ENCODE data around the gene LEMD2. TPM values are rescaled to one million over a fixed set of nuclear protein-coding genes. Genes with fewer than 3 reads are reported as not detected.
"Not testable (repeated sequence)": the region's sequence is repeated elsewhere in the genome, so short reads cannot be mapped to it uniquely, and the experiment has no call there.

Gene LEMD2
- total RNA-seq, 1 experiment from 2014 or later = 91.8 TPM

DNA sequence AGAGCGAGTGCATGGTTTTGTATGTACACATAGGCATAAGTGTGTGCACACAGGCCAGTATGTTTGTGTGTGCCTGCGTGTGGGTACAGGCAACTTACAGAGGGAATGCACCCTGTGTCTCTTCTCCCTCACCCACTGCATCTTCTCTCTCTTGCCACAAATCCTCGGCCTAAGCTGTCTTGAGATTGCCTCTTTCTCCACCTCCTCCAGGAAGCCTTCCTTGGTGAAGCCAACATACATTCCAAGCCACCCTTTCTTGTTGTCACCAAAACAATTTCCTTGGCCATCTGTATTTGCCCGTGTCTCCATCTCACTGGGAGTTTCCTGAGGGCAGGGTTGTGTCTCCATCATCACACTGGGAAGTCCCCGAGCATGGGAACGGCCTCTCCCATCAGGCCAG is 44.7 kb upstream of the LEMD2 start:
- Histone ChIP-seq H2AFZ (ENCODE audit: low read length) (no peak overlapping the region), H2BK12ac (ENCODE audit: insufficient read length, low read depth, low read length) (no peak overlapping the region), H3K23me2 (ENCODE audit: insufficient read length, low read depth, low read length, poor library complexity, severe bottlenecking) (no peaks in the 10 kb centered on the region), H3K23ac (ENCODE audit: insufficient read length, low read depth, low read length) (no peak overlapping the region), H4K20me1 (ENCODE audit: control insufficient read depth, insufficient read depth, insufficient read length) (no peaks in the 10 kb centered on the region), H3K56ac (ENCODE audit: insufficient read length, low read depth, low read length) (no peak overlapping the region), H3K9me3 (ENCODE audit: control insufficient read depth, low read depth, low read length) (no peaks in the 10 kb centered on the region), H2BK120ac (ENCODE audit: low read depth, low read length, poor library complexity, severe bottlenecking) (no peak overlapping the region), H4K91ac (ENCODE audit: insufficient read length, low read depth, low read length) (no peak overlapping the region), H2BK15ac (ENCODE audit: low read depth, low read length) (no peak overlapping the region), H3T11ph (ENCODE audit: low read length) (no peak overlapping the region), H4K5ac (ENCODE audit: insufficient read length, low read depth, low read length) (no peak overlapping the region), H3K18ac (ENCODE audit: insufficient read length, low read depth, low read length) (no peak overlapping the region), H4K8ac (replicated peaks; ENCODE audit: insufficient read length, low read depth, low read length) (no peak overlapping the region), H3K4me1 (ENCODE audit: insufficient read depth, low read length) (0 out of 2 replicates have a peak, but pooled peaks cover 4% of the 10 kb centered on the region), H2BK5ac (ENCODE audit: insufficient read length, low read length) (no peak overlapping the region), H3K27me3 (ENCODE audit: insufficient read depth, low read length) (no peaks in the 10 kb centered on the region), H2BK20ac (ENCODE audit: low read depth, low read length, poor library complexity, severe bottlenecking) (no peak overlapping the region), H3K4ac (ENCODE audit: low read depth, low read length) (no peak overlapping the region), H3K14ac (ENCODE audit: insufficient read depth, low read length) (no peak overlapping the region), H3K27ac (ENCODE audit: insufficient read length, low read depth, low read length) (no peak overlapping the region), H3K79me1 (ENCODE audit: insufficient read depth, low read depth, low read length, poor library complexity, severe bottlenecking) (no peaks in the 10 kb centered on the region), H3K79me2 (ENCODE audit: insufficient read depth, low read length) (no peaks in the 10 kb centered on the region), H3K9ac (ENCODE audit: extremely low read depth, insufficient read length, low read length) (no peak overlapping the region), H3K4me2 (ENCODE audit: insufficient read depth, insufficient read length, low read length) (no peak overlapping the region), H2AK5ac (ENCODE audit: insufficient read length, low read length) (no peak overlapping the region)
- no peak overlapping the region for H3K4me3 Mint-ChIP-seq
- DNase-seq = no peak
- TF ChIP-seq, protein P1, sequence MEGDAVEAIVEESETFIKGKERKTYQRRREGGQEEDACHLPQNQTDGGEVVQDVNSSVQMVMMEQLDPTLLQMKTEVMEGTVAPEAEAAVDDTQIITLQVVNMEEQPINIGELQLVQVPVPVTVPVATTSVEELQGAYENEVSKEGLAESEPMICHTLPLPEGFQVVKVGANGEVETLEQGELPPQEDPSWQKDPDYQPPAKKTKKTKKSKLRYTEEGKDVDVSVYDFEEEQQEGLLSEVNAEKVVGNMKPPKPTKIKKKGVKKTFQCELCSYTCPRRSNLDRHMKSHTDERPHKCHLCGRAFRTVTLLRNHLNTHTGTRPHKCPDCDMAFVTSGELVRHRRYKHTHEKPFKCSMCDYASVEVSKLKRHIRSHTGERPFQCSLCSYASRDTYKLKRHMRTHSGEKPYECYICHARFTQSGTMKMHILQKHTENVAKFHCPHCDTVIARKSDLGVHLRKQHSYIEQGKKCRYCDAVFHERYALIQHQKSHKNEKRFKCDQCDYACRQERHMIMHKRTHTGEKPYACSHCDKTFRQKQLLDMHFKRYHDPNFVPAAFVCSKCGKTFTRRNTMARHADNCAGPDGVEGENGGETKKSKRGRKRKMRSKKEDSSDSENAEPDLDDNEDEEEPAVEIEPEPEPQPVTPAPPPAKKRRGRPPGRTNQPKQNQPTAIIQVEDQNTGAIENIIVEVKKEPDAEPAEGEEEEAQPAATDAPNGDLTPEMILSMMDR (conservative IDR thresholded peaks at IDR 0.05) = no peak
- H3K27me3 Mint-ChIP-seq (ENCODE audit: low read depth) = peaks cover 20% of the 10 kb centered on the region
- H3K9me3 Mint-ChIP-seq = peaks cover 19 to 21% of the 10 kb centered on the region in 2 experiments
- no CpG with 5 or more reads among the region's 6 CpGs for WGBS (ENCODE audit: extremely low coverage, insufficient read length, low lambda C conversion rate)
- no peak overlapping the region for H3K27ac Mint-ChIP-seq
- peaks cover 32 to 33% of the 10 kb centered on the region in 2 experiments for H3K4me1 Mint-ChIP-seq
- peaks cover 7 to 19% (median 10%) of the 10 kb centered on the region in 3 experiments for H3K36me3 Mint-ChIP-seq (ENCODE audit: insufficient read depth in 1 of 3, low read depth in 3 of 3)

DNA sequence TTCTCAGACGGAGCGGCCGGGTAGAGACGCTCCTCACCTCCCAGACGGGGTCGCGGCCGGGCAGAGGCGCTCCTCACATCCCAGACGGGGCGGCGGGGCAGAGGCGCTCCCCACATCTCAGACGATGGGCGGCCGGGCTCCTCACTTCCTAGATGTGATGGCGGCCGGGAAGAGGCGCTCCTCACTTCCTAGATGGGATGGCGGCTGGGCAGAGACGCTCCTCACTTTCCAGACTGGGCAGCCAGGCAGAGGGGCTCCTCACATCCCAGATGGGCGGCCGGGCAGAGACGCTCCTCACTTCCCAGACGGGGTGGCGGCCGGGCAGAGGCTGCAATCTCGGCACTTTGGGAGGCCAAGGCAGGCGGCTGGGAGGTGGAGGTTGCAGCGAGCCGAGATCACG is 43.9 kb upstream of the LEMD2 start:
- H3K79me2 ChIP-seq (ENCODE audit: insufficient read depth, low read length); H3K27ac ChIP-seq (ENCODE audit: insufficient read length, low read depth, low read length); H3K4ac ChIP-seq (ENCODE audit: low read depth, low read length); H3K9ac ChIP-seq (ENCODE audit: extremely low read depth, insufficient read length, low read length); H2BK12ac ChIP-seq (ENCODE audit: insufficient read length, low read depth, low read length); H2BK5ac ChIP-seq (ENCODE audit: insufficient read length, low read length); H3K4me2 ChIP-seq (ENCODE audit: insufficient read depth, insufficient read length, low read length); H3K79me1 ChIP-seq (ENCODE audit: insufficient read depth, low read depth, low read length, poor library complexity, severe bottlenecking); H3K18ac ChIP-seq (ENCODE audit: insufficient read length, low read depth, low read length); H4K8ac ChIP-seq (replicated peaks; ENCODE audit: insufficient read length, low read depth, low read length); H4K5ac ChIP-seq (ENCODE audit: insufficient read length, low read depth, low read length); H4K91ac ChIP-seq (ENCODE audit: insufficient read length, low read depth, low read length); H3K4me3 Mint-ChIP-seq; DNase-seq; H3K9me3 ChIP-seq (ENCODE audit: control insufficient read depth, low read depth, low read length); H3K14ac ChIP-seq (ENCODE audit: insufficient read depth, low read length); H2BK120ac ChIP-seq (ENCODE audit: low read depth, low read length, poor library complexity, severe bottlenecking); H3K23ac ChIP-seq (ENCODE audit: insufficient read length, low read depth, low read length); H3K27me3 ChIP-seq (ENCODE audit: insufficient read depth, low read length); H3K27ac Mint-ChIP-seq; H2BK20ac ChIP-seq (ENCODE audit: low read depth, low read length, poor library complexity, severe bottlenecking); H2BK15ac ChIP-seq (ENCODE audit: low read depth, low read length); H3K23me2 ChIP-seq (ENCODE audit: insufficient read length, low read depth, low read length, poor library complexity, severe bottlenecking); H4K20me1 ChIP-seq (ENCODE audit: control insufficient read depth, insufficient read depth, insufficient read length); H3K4me1 ChIP-seq (ENCODE audit: insufficient read depth, low read length); H3T11ph ChIP-seq (ENCODE audit: low read length); H2AFZ ChIP-seq (ENCODE audit: low read length); H3K56ac ChIP-seq (ENCODE audit: insufficient read length, low read depth, low read length); H2AK5ac ChIP-seq (ENCODE audit: insufficient read length, low read length): not testable (repeated sequence)
- Mint-ChIP-seq H3K27me3 (ENCODE audit: low read depth) (peaks cover 20% of the 10 kb centered on the region), H3K9me3 (peaks cover 19 to 21% of the 10 kb centered on the region in 2 experiments), H3K4me1 (peaks cover 32 to 33% of the 10 kb centered on the region in 2 experiments), H3K36me3 (ENCODE audit: insufficient read depth in 1 of 3, low read depth in 3 of 3) (peaks cover 7 to 19% (median 10%) of the 10 kb centered on the region in 3 experiments)
- WGBS (ENCODE audit: extremely low coverage, insufficient read length, low lambda C conversion rate) = no CpG with 5 or more reads among the region's 32 CpGs
